Type B pancreatic cell (in vitro differentiated cells): Measurements from ENCODE around the gene ESRRG. TPM values are rescaled to one million over a fixed set of nuclear protein-coding genes. Genes with fewer than 3 reads are reported as not detected.
A peak's percentile ranks its signal among the peaks of the same experiment; 100 is the strongest.

Source experiments
- DNase-seq: peaks from one replicate; pipeline ENCODE4 v3.0.0; 2021; ENCODE audit warnings: mixed read lengths; ENCODE audit not compliant: unreplicated experiment; ENCODE audit errors: extremely low spot score
- H3K27ac Mint-ChIP-seq: 2 replicates; pipeline ENCODE4 v1.8.0; 2021; ENCODE audit warnings: mild to moderate bottlenecking, mixed read lengths
- H3K27me3 Mint-ChIP-seq: 2 replicates; pipeline ENCODE4 v1.8.0; 2021; ENCODE audit warnings: mixed read lengths
- H3K36me3 Mint-ChIP-seq: 2 replicates; pipeline ENCODE4 v1.8.0; 2021; ENCODE audit warnings: mixed read lengths
- H3K4me1 Mint-ChIP-seq: one replicate; pipeline ENCODE4 v1.8.0; 2021; ENCODE audit warnings: mixed read lengths; ENCODE audit not compliant: unreplicated experiment
- H3K4me3 Mint-ChIP-seq: 2 replicates; pipeline ENCODE4 v1.8.0; 2021; ENCODE audit warnings: mild to moderate bottlenecking, mixed read lengths
- H3K9me3 Mint-ChIP-seq: 2 replicates; pipeline ENCODE4 v1.8.0; 2021; ENCODE audit warnings: mixed read lengths
- CTCF ChIP-seq: fragments of 200-600 bp; sonication (generic); conservative IDR thresholded peaks from 2 replicates; pipeline ENCODE4 v1.5.0; 2021; ENCODE audit warnings: antibody characterized with exemption, mild to moderate bottlenecking
- total RNA-seq: library from RNA; stranded (reverse); gene quantifications from 2 replicates; pipeline ENCODE4 v1.2.1, GENCODE V29; 2021; ENCODE audit warnings: low replicate concordance

ESRRG gene
- total RNA-seq, 1 donor from 2014 or later, result 26.2 TPM

GRCh38 chr1:216721863-216722262 lies 1.4 kb downstream of the ESRRG start:
- Mint-ChIP-seq H3K27me3 (peaks cover 30% of the 10 kb centered on the region), H3K27ac (peak overlapping the region; percentile 58), H3K36me3 (no peaks in the 10 kb centered on the region), H3K4me1 (no peaks in the 10 kb centered on the region), H3K4me3 (peak overlapping the region; percentile 96), H3K9me3 (no peaks in the 10 kb centered on the region)
- no peak for TF ChIP-seq CTCF
- DNase-seq, result no peak

- H3K27me3 Mint-ChIP-seq, result peaks cover 23% of the 10 kb centered on the region
- H3K4me3 Mint-ChIP-seq, result peak overlapping the region; percentile 96
- no peaks in the 10 kb centered on the region for H3K4me1 Mint-ChIP-seq
Observed at GRCh38 chr1:216721062-216721461, 2.2 kb downstream of the ESRRG start.

GRCh38 chr1:216711712-216712111 lies 11.5 kb downstream of the ESRRG start:
- DNase-seq, result no peak
- Mint-ChIP-seq H3K36me3 (no peaks in the 10 kb centered on the region), H3K27ac (no peak overlapping the region), H3K27me3 (no peaks in the 10 kb centered on the region), H3K4me3 (no peak overlapping the region), H3K4me1 (peaks cover 3% of the 10 kb centered on the region), H3K9me3 (no peaks in the 10 kb centered on the region)
- no peak for TF ChIP-seq CTCF

More at GRCh38 chr1:216721062-216721461, 2.2 kb downstream of the ESRRG start:
- H3K27ac Mint-ChIP-seq, result peak overlapping the region; percentile 58
- no peaks in the 10 kb centered on the region for H3K9me3 Mint-ChIP-seq
- H3K36me3 Mint-ChIP-seq, result no peaks in the 10 kb centered on the region
- TF ChIP-seq CTCF, result no peak
- DNase-seq, result no peak

- no peak overlapping the region for H3K27ac Mint-ChIP-seq
- no peaks in the 10 kb centered on the region for H3K27me3 Mint-ChIP-seq
- H3K4me3 Mint-ChIP-seq, result no peak overlapping the region
- peaks cover 7% of the 10 kb centered on the region for H3K4me1 Mint-ChIP-seq
- TF ChIP-seq CTCF, result no peak
- no peak for DNase-seq
- H3K9me3 Mint-ChIP-seq, result no peaks in the 10 kb centered on the region
- no peaks in the 10 kb centered on the region for H3K36me3 Mint-ChIP-seq
Observed at GRCh38 chr1:216710598-216711333, 12.5 kb downstream of the ESRRG start.

GRCh38 chr1:216710055-216710454 lies 13.2 kb downstream of the ESRRG start:
- DNase-seq, result no peak
- Mint-ChIP-seq H3K9me3 (no peaks in the 10 kb centered on the region), H3K4me1 (peaks cover 10% of the 10 kb centered on the region), H3K27me3 (no peaks in the 10 kb centered on the region), H3K4me3 (no peak overlapping the region), H3K27ac (no peak overlapping the region), H3K36me3 (no peaks in the 10 kb centered on the region)
- no peak for TF ChIP-seq CTCF
